NB4 (cell line): ENCODE results near the gene MAP3K14.

ENCODE experiments used
- DNase-seq: peaks from one replicate; pipeline ENCODE4 v3.0.0; 2010; ENCODE audit warnings: low read depth
- H3K4me3 ChIP-seq: one replicate; pipeline ENCODE4 v1.5.1; 2011; ENCODE audit warnings: mild to moderate bottlenecking, low read depth, low read length, moderate library complexity
- CTCF ChIP-seq: IDR thresholded peaks from one replicate; pipeline ENCODE4 v1.5.1; 2012; ENCODE audit warnings: low read depth, low read length
- MAX ChIP-seq: IDR thresholded peaks from 2 replicates; pipeline ENCODE4 v1.6.1; 2011; ENCODE audit warnings: low read depth, low read length
- MYC ChIP-seq: IDR thresholded peaks from 2 replicates; pipeline ENCODE4 v1.6.1; 2011; ENCODE audit warnings: low read depth, low read length
- POLR2A ChIP-seq: IDR thresholded peaks from 2 replicates; pipeline ENCODE4 v1.6.1; 2011; ENCODE audit warnings: mild to moderate bottlenecking; ENCODE audit not compliant: insufficient read length; ENCODE audit errors: extremely low read depth

Gene MAP3K14

GRCh38 chr17:45237686-45238085 lies 79.1 kb downstream of the MAP3K14 start:
- DNase-seq, result no peak
- TF ChIP-seq CTCF (no peak), MYC (no peak)
- H3K4me3 ChIP-seq, result no peak overlapping the region

GRCh38 chr17:45236282-45236606 lies 80.6 kb downstream of the MAP3K14 start:
- no peak for DNase-seq
- no peak for TF ChIP-seq POLR2A
- TF ChIP-seq MAX, result no peak
- TF ChIP-seq MYC, result no peak
- no peak for TF ChIP-seq CTCF
- H3K4me3 ChIP-seq, result no peak overlapping the region

- H3K4me3 ChIP-seq, result no peak overlapping the region
- TF ChIP-seq MAX, result 0 out of 2 replicates have a peak, but pooled peaks have one; percentile 26
- no peak for TF ChIP-seq POLR2A
- TF ChIP-seq CTCF, result peak; percentile 84
- DNase-seq, result peak; percentile 83
Measured at GRCh38 chr17:45235416-45236281, 81.2 kb downstream of the MAP3K14 start.

GRCh38 chr17:45234641-45235415 lies 82.0 kb downstream of the MAP3K14 start:
- H3K4me3 ChIP-seq, result no peak overlapping the region
- peak; percentile 54 for DNase-seq
- peak; percentile 65 for TF ChIP-seq CTCF
- TF ChIP-seq MAX, result no peak

GRCh38 chr17:45233423-45233924 lies 83.3 kb downstream of the MAP3K14 start:
- no peak for DNase-seq

More at GRCh38 chr17:45233423-45233924, 83.3 kb downstream of the MAP3K14 start:
- TF ChIP-seq POLR2A (no peak), CTCF (no peak), MAX (no peak), MYC (no peak)
- no peak overlapping the region for H3K4me3 ChIP-seq
